HEK293T (cell line): ENCODE results near the gene TMEM242.

ENCODE experiments used
- CTBP1 ChIP-seq: fragments of 450-650 bp; IDR thresholded peaks from 2 replicates; pipeline ENCODE4 v1.6.1; 2016; ENCODE audit warnings: borderline replicate concordance
- ELF4 ChIP-seq: fragments of 450-650 bp; IDR thresholded peaks from 2 replicates; pipeline ENCODE4 v1.6.1; 2017; ENCODE audit warnings: antibody characterized with exemption
- FOXA1 ChIP-seq: fragments of 450-650 bp; IDR thresholded peaks from 2 replicates; pipeline ENCODE4 v1.6.1; 2016; ENCODE audit warnings: mild to moderate bottlenecking
- FOXM1 ChIP-seq: fragments of 450-650 bp; IDR thresholded peaks from 2 replicates; pipeline ENCODE4 v1.6.1; 2017; ENCODE audit warnings: mild to moderate bottlenecking, borderline replicate concordance
- L3MBTL2 ChIP-seq: fragments of 450-650 bp; conservative IDR thresholded peaks from 2 replicates; pipeline ENCODE4 v1.6.1; 2016; ENCODE audit warnings: mild to moderate bottlenecking
- PKNOX1 ChIP-seq: fragments of 450-650 bp; IDR thresholded peaks from 2 replicates; pipeline ENCODE4 v1.6.1; 2016
- SP1 ChIP-seq: fragments of 450-650 bp; IDR thresholded peaks from 2 replicates; pipeline ENCODE4 v1.6.1; 2017
- SUZ12 ChIP-seq: fragments of 450-650 bp; IDR thresholded peaks from 2 replicates; pipeline ENCODE4 v1.6.1; 2016; ENCODE audit warnings: mild to moderate bottlenecking
- ZNF384 ChIP-seq: fragments of 450-650 bp; IDR thresholded peaks from 2 replicates; pipeline ENCODE4 v1.6.1; 2016

GRCh38 chr6:157268835-157269234 is 54.5 kb downstream of the TMEM242 start:
- TF ChIP-seq L3MBTL2 (no peak), PKNOX1 (no peak), ELF4 (no peak), FOXA1 (no peak), SP1 (no peak), ZNF384 (no peak), CTBP1 (no peak), FOXM1 (no peak), SUZ12 (no peak)
